C1 segment of cervical spinal cord (tissue), 14 donors: Measurements from ENCODE around the gene TEKT4.
"Not testable (repeated sequence)": the region's sequence is repeated elsewhere in the genome, so short reads cannot be mapped to it uniquely, and the experiment has no call there.

ENCODE experiments used
- DNase-seq, 14 donors: peaks; one replicate each; lab custom pipeline; 2025; lab: John Stamatoyannopoulos, UW

The TEKT4 gene

DNA sequence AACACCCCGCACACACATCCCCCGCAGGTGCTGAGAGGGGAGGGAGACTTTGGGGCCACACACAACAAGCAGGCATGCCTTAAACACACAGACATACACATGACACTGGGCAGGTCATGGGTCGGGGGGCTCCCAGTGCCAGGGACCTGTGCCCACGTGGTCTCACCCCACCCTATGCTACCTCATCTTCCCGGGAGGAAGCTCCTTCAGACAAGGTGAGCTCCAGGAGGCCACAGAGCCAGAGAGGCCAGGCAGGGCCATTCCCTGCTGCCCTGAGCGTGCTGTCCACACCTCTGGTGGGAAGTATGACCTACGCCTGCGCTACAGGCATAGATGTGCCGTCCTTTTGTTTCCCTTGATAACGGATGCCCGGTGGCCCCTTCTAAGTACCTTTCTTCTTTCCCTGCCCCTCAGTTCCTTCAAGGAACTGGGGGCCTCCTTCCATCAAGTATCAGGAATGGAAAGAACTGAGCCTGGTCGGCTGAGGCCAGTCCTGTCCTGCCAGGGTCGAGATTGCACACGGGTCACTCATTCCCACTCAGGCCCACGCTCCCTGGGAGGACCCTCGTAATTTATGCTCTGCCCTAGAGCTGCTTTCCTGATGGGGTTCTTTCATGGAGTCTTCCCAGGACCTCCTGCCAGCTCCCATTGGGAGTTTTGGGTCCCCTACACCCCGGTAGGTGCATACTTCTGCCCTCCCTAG is 4.7 kb downstream of the TEKT4 start:
- no peak for DNase-seq

GRCh38 chr2:94876523-94876863 is 5.3 kb downstream of the TEKT4 start:
- DNase-seq: no peak

DNA sequence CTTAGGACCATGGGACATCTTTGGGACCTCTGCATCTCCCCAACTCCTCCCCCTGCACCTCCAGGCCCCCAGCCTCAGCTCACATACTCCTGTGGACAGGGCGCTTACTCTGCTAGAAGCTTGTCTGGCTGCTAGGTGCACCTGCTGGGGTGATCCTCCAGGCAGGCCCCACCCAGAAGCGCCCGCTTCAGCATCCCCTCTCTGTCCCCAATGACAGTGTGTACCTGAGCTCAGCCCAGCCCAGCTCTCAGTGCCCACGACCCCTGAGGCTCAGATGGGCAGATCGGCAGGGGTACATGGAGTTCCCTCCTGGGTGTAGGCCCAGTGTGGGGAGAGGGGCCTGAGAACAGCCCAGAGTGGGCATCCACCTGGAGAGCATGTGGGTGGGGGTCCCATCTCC is 5.9 kb downstream of the TEKT4 start:
- no peak for DNase-seq

- not testable (repeated sequence) for DNase-seq
Observed at GRCh38 chr2:94878575-94878974, 7.3 kb downstream of the TEKT4 start.

DNA sequence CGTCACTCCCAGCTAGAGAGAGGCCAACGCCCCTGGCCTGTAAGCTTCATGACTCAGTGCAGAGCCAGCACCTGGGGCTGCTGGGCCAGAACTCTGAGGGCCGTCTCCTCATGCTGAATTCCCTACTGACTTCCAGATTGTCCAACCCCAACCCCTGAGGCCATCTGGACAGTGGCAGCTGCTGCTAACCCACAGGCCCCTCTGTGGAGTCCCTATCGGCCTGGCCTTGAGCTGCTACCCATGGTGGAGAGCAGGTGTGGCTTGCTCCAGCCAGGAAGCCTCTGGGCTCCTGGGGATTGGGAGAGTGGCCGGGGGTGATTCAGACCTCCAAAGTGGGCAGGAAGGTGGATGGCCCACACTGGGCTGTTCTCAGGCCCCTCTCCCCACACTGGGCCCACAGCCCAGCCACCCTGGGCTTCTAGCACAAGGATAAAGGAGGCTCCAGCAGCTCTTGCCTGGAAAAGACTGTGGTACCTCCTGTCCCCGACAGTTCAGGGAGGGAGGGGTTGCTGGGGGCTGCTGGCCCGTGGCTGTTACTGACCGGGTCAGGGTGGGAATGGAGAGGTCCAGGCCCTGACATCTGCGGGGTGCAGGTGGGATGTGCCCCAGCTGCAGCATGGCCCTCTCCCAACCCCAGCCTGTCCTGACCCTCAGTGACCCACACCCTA is 8.2 kb downstream of the TEKT4 start:
- DNase-seq: no peak

DNA sequence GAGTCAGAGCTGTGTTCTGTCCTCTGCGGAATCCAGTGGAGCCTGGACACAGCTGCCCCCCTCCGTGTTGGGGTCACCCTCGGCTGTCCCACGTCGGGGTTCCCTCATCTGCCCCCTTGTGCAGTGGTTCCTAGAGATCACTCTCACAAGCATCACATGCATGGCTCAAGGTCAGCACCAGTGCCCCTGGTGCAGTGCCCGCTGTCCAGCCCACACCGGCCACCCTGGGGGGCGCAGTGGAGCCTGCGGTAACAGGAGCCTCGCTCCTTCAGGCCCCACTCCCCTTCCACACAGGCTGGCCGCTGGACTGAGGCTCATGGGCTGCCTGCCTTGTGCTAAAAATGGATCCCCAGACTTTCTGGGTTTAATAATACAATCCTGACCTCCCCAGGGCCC is 8.8 kb downstream of the TEKT4 start:
- DNase-seq: no peak

DNA sequence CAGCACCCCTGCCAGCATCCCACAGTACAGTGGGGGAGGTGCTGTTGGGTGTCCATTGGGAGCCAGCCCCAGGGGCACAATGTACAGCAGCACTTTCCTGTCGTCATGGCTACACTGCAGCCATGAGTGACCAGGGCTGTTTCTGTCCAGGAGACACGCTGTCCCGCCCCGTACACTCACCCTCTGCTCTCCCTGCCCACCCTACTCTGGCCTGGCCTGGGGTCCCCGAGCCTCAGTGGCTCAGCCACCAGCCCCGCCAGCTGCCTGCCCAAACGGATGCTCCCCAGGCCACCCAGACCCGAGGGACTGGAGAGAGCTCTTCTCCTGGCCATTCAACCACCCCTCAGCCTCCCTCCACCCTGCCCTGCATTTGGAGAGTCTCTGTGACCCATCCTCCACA is 9.3 kb downstream of the TEKT4 start:
- DNase-seq: no peak

DNA sequence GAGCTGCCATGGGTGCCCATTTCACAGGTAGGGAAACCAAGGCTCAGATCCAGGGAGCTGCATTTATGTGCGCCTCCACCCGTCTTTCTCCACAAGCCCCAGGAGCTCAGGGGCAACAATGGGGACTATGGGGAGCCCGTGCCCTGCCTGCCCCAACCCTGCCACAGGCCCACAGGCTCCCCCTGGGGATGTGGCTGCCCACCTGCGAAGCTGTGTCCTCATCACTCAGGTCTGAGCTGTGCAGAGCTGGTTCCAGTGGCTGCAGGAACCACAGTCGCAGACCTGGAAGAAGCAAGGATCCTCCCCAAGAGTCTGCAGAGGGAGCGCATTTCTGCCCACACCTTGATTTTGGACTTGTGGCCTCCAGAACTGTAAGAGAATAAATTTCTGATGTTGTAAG is 9.8 kb downstream of the TEKT4 start:
- DNase-seq: no peak

GRCh38 chr2:94890234-94890633 is 19.0 kb downstream of the TEKT4 start:
- no peak for DNase-seq

- DNase-seq: not testable (repeated sequence)
Observed at GRCh38 chr2:94895273-94895672, 24.0 kb downstream of the TEKT4 start.

DNA sequence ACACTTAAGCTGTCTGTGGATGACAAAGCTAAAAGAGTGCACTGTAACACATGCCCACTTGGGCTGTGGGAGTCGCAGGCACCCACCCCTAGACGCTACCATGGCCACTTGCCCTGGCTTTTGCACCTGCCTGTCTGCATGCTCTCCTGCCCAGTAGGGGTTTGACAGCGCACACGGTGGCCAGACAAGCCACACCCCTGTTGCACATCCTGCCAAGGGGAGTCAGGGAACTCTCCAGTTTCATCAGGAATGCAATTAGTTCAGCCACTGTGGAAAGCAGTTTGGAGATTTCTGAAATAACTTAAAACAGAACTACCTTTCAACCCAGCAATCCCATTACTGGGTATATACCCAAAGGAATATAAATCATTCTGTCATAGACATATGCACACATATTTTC is 35.7 kb downstream of the TEKT4 start:
- not testable (repeated sequence) for DNase-seq

DNA sequence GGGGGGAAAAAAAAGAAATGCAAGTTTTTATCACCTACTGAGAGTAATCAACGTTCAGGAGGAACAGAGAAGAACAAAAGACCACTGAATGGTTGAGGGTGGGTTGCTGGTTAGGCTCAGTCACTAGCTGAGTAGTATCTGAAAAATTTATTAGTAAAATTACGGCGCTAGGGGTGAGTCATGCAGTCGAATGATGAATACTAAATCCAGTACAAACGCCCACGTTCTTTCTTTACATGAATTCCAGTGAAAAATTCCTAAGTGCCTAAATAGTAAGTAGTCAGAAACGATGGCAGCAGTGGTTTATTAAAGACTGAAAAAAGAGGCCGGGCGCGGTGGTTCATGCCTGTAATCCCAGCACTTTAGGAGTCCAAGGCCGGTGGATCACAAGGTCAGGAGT is 52.0 kb downstream of the TEKT4 start:
- no peak for DNase-seq

DNA sequence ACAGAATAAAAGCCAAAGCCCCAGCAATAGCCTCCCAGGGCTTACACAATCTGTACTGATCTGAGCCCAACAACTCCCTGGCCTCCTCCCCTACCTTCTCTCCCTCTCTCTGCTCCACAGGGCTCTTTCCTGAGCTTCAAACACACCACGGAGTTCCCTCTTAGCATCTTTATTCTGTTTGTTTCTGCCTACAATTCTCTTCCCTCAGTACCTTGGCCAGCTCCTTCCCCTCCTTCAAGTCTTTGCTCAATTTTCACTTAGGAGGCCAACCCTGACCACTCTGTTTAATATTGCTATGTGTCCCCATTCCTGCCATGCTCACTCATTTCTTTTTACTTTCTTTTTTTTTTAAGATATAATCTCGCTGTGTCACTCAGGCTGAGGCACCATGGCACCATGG is 53.8 kb downstream of the TEKT4 start:
- DNase-seq: not testable (repeated sequence)
